Measurements from ENCODE around the gene FBXO2. TPM values are rescaled to one million over a fixed set of nuclear protein-coding genes. Genes with fewer than 3 reads are reported as not detected.

Gene FBXO2
- total and polyA plus RNA-seq, 9 of the 15 experiments (the other 6 are each of a cell fraction or from before 2014, with no cell fraction given) = 0.04 to 1.9 (median 0.27) TPM

DNA sequence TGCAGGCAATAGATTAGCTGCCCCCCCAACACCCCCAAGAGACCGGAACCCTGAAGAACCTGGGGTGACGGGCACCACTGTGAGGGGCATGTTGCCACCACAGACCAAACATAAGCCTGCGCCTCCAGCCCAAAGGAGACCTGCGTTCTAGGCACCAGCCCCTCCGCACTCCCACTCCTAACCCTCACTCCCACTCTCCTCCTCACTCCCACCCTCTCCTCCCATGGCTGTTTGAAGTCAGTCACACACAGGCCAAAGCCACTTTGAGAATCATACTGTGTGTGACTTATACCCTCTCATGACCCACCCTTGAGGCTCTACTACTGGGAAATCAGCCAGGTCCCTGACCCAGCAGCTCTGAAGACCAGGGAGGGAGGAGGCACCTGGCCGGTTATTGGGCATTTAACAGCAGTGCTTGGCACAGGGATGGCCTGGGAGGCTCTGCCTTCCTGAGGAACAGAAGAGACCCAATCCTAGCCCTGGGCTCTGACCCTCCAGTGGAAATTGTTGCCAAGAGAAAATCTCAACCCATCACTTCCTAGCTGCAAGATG, 43.5 kb downstream of the FBXO2 start:
- Histone ChIP-seq H3K4me2 (ENCODE audit: insufficient read depth, low read length) (no peak overlapping the region), H3K27ac (ENCODE audit: extremely low read depth, low read depth, low read length) (no peak overlapping the region), H3K4me3 (no peak overlapping the region), H3K9me3 (replicated peaks; ENCODE audit: control insufficient read depth, insufficient read depth, low read depth, low read length) (no peaks in the 10 kb centered on the region), H3K27me3 (ENCODE audit: control insufficient read depth in 2 of 2, insufficient read depth in 2 of 2, low read length in 2 of 2) (peaks cover 4 to 33% of the 10 kb centered on the region in 2 experiments; a peak in 4 of 5 replicates), H2AFZ (ENCODE audit: low read depth, low read length) (no peak overlapping the region), H3K79me2 (ENCODE audit: control insufficient read depth, insufficient read depth, low read length) (no peaks in the 10 kb centered on the region), H3K9me1 (ENCODE audit: control insufficient read depth, insufficient read depth, low read length) (no peaks in the 10 kb centered on the region), H3K4me1 (replicated peaks in 1 of 2; ENCODE audit: control insufficient read depth in 2 of 2, insufficient read depth in 2 of 2, low read length in 2 of 2) (peaks cover 0 to 4% of the 10 kb centered on the region in 2 experiments; a peak in 3 of 5 replicates), H3K36me3 (ENCODE audit: control insufficient read depth, insufficient read depth, low read length) (no peaks in the 10 kb centered on the region), H3K9ac (ENCODE audit: insufficient read depth in 1 of 2, low read depth in 2 of 2, low read length in 2 of 2) (no peak overlapping the region), H4K20me1 (replicated peaks; ENCODE audit: control insufficient read depth, insufficient read depth, low read length) (no peaks in the 10 kb centered on the region)
- ATAC-seq (no peak), DNase-seq (ENCODE audit: extremely low read depth in 1 of 4, low spot score in 3 of 4) (no peak), FAIRE-seq (no peak)
- ChIA-PET POLR2A (interaction anchor here (1.3 kb wide), 1 partner anchor 11 kb away, joined by 4 read pairs; no protein-coding TSS in a partner anchor), CTCF (ENCODE audit: low intra/inter-chr PET ratio) (no interaction called here)
- WGBS (ENCODE audit: insufficient coverage, low coverage, missing lambda C conversion rate) = 8% methylated on average over 6 of the region's 6 CpGs
- intact Hi-C loops (cut with micrococcal nuclease) (no loop called here), in situ Hi-C loops (cut with MboI) (no loop called here)
- no peak for TF ChIP-seq SLC30A9 (CRISPR knock-in tag; IDR thresholded peaks at IDR 0.05)
- TF ChIP-seq RBM39 (optimal IDR thresholded peaks at IDR 0.05; ENCODE audit: low read depth, low read length) = no peak
- no peak for TF ChIP-seq LARP7 (IDR thresholded peaks at IDR 0.05)
- TF ChIP-seq, protein P1, sequence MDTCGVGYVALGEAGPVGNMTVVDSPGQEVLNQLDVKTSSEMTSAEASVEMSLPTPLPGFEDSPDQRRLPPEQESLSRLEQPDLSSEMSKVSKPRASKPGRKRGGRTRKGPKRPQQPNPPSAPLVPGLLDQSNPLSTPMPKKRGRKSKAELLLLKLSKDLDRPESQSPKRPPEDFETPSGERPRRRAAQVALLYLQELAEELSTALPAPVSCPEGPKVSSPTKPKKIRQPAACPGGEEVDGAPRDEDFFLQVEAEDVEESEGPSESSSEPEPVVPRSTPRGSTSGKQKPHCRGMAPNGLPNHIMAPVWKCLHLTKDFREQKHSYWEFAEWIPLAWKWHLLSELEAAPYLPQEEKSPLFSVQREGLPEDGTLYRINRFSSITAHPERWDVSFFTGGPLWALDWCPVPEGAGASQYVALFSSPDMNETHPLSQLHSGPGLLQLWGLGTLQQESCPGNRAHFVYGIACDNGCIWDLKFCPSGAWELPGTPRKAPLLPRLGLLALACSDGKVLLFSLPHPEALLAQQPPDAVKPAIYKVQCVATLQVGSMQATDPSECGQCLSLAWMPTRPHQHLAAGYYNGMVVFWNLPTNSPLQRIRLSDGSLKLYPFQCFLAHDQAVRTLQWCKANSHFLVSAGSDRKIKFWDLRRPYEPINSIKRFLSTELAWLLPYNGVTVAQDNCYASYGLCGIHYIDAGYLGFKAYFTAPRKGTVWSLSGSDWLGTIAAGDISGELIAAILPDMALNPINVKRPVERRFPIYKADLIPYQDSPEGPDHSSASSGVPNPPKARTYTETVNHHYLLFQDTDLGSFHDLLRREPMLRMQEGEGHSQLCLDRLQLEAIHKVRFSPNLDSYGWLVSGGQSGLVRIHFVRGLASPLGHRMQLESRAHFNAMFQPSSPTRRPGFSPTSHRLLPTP (IDR thresholded peaks at IDR 0.05; ENCODE audit: borderline replicate concordance, extremely low read depth, insufficient read length) = no peak
- no peak for TF ChIP-seq GTF2E2 (tag; IDR thresholded peaks at IDR 0.05)
- no TSS peak for BruUV-seq (replicated peaks)

All from K562 (cell line).